Adrenal gland (tissue), 12 donors: Measurements from ENCODE around the gene GPR155. TPM values are rescaled to one million over a fixed set of nuclear protein-coding genes. Genes with fewer than 3 reads are reported as not detected.
"Not testable (repeated sequence)": the region's sequence is repeated elsewhere in the genome, so short reads cannot be mapped to it uniquely, and the experiment has no call there.

Source experiments
- DNase-seq, 7 donors: peaks; one replicate each; pipeline ENCODE4 v3.0.0-alpha.2; 2019 to 2020
- H3K27ac ChIP-seq, 5 donors: fragments of 200-600 bp; sonication (generic) in 4 of 5; 1 replicate in 3 of 5; 2 replicates in 2 of 5; pipeline versions ENCODE4 v1.5.1 to v1.8.0; 2016 to 2020; ENCODE audit warnings: mild to moderate bottlenecking in 1 of 5
- H3K27me3 ChIP-seq: fragments of 200-600 bp; 2 replicates; pipeline ENCODE4 v1.8.0; 2021
- H3K36me3 ChIP-seq, 2 donors: fragments of 200-600 bp; replicated peaks in 1 of 2; 1 replicate in 1 of 2; 2 replicates in 1 of 2; pipeline versions ENCODE4 v1.5.1 to v1.8.0; 2018 to 2022
- H3K4me1 ChIP-seq, 2 donors: fragments of 200-600 bp; replicated peaks in 1 of 2; 1 replicate in 1 of 2; 2 replicates in 1 of 2; pipeline versions ENCODE4 v1.5.1 to v1.8.0; 2018 to 2021
- H3K4me3 ChIP-seq, 4 donors: fragments of 200-600 bp; sonication (generic) in 3 of 4; one replicate each; pipeline ENCODE4 v1.5.1; 2016 to 2018
- H3K9me3 ChIP-seq, 3 donors: fragments of 200-600 bp; sonication (generic) in 1 of 3; replicated peaks in 1 of 3; 1 replicate in 2 of 3; 2 replicates in 1 of 3; pipeline versions ENCODE4 v1.5.1 to v1.8.0; 2016 to 2021
- POLR2A ChIP-seq, 2 donors: fragments of 450-650 bp; IDR thresholded peaks; one replicate each; pipeline ENCODE4 v1.6.1; 2017; ENCODE audit warnings: antibody characterized with exemption in 2 of 2, mild to moderate bottlenecking in 2 of 2, moderate library complexity in 1 of 2
- WGBS, 4 donors: extraction: QIAGEN DNeasy Blood & Tissue Kit in 2 of 4; methylation state at CpG; one replicate each; pipeline versions ENCODE4 v1.1.5 to v1.1.7; 2013 to 2017; 5-methylcytosine and 5-hydroxymethylcytosine counted together
- intact Hi-C, 2 donors: fragments of 100-400 bp; cut with DNase I; formaldehyde crosslinking; loops; one replicate each; pipeline versions ENCODE4 v1.14.1 to v1.15.0; 2022 to 2023
- polyA plus RNA-seq, 3 donors: library from polyadenylated mRNA; stranded (reverse); fragments of 200-250 nt in 2 of 3; fragments of 350-450 nt in 1 of 3; fragmentation: Illumina TruSeq in 1 of 3; extraction: RNeasy Lipid Tissue Mini Kit (QIAGEN cat#74804) in 1 of 3; gene quantifications; one replicate each; pipeline ENCODE4 v1.2.3, GENCODE V29; 2013 to 2014
- total RNA-seq, 9 donors: library from RNA; depleted of rRNA in 4 of 9; stranded (reverse); fragments of >200 nt in 4 of 9; fragments of 120-200 nt in 1 of 9; fragmentation: NEBNext Ultra II Directional in 1 of 9; extraction: Animal tissue kit (Norgen Biotek cat#: 25700) in 1 of 9; gene quantifications; one replicate each; pipeline versions ENCODE4 v1.1.0 to v1.2.4, GENCODE V29; 2013 to 2023
- TF ChIP-seq, protein P1 (sequence below), 6 experiments: fragments of 450-650 bp in 4 of 6; fragments of 200-600 bp in 2 of 6; sonication (generic) in 1 of 6; IDR thresholded peaks; 1 replicate in 5 of 6; 2 replicates in 1 of 6; pipeline versions ENCODE4 v1.5.1 to v1.8.0; 2016 to 2021; ENCODE audit warnings: antibody characterized with exemption in 6 of 6, mild to moderate bottlenecking in 2 of 6, moderate library complexity in 1 of 6
- donor health status: healthy with polysubstance abuse.
- donor health status: Bipolar disorder and iron deficiency.
- donor health status: DM: yes; HTN: yes; CAD: no.
- donor health status: DM: no; HTN: no; CAD: no.
- donor health status: DM: no; HTN: no; CAD: no.
- donor health status: DM: yes; HTN: yes; CAD: no.

The GPR155 gene
- total and polyA plus RNA-seq, 12 donors = 1.8 to 17.6 (median 10.0) TPM

DNA sequence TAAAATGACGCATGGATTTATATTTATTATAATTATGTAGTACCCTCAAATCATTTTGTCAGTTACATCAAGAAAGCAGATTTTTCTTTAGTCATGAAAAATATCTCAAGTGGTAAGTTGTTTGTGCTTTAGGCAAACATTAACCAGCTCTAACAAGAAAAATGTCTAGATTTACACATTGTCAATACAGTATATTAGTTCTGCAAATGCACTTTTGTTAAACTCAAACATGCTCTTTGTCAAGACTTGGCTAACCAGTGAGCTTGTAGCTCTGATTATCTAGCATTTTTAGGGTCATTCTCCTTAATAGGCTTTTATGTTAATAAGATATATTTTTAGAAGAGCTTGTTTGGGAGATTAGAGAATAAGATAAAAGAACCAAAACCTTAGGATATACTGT is 58.6 kb downstream of the GPR155 start:
- H3K9me3 ChIP-seq = no peaks in the 10 kb centered on the region
- H3K36me3 ChIP-seq = no peaks in the 10 kb centered on the region
- no peak for DNase-seq
- no peaks in the 10 kb centered on the region for H3K4me1 ChIP-seq
- TF ChIP-seq POLR2A (IDR thresholded peaks at IDR 0.05) = no peak
- TF ChIP-seq, protein P1, sequence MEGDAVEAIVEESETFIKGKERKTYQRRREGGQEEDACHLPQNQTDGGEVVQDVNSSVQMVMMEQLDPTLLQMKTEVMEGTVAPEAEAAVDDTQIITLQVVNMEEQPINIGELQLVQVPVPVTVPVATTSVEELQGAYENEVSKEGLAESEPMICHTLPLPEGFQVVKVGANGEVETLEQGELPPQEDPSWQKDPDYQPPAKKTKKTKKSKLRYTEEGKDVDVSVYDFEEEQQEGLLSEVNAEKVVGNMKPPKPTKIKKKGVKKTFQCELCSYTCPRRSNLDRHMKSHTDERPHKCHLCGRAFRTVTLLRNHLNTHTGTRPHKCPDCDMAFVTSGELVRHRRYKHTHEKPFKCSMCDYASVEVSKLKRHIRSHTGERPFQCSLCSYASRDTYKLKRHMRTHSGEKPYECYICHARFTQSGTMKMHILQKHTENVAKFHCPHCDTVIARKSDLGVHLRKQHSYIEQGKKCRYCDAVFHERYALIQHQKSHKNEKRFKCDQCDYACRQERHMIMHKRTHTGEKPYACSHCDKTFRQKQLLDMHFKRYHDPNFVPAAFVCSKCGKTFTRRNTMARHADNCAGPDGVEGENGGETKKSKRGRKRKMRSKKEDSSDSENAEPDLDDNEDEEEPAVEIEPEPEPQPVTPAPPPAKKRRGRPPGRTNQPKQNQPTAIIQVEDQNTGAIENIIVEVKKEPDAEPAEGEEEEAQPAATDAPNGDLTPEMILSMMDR (IDR thresholded peaks at IDR 0.05) = no peak
- no peaks in the 10 kb centered on the region for H3K27me3 ChIP-seq
- 88 to 100% (median 96%) methylated on average over 1 of the region's 1 CpG for WGBS, 4 donors
- H3K4me3 ChIP-seq = no peak overlapping the region
- intact Hi-C loops = no loop called here
- H3K27ac ChIP-seq = no peak overlapping the region

DNA sequence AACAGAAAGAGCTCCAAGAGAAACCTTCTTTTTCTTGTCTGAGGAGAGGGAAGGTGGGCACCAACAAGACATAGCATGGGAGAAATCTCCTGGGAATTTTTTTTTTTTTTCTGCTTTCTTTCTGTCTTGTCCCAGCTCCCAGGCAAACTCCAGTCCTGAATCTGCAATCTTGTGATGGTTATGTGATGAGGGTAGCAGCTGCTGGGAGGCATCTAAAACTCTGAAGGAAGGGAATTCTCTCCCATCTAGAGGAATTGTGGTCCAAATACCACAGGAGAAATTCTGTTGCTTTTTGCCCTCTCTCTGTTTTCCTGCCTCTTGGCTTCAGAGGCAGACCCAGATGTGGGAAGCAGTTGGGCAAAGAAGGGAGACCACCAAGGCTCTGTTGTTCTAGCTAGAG is 74.6 kb downstream of the GPR155 start:
- no peaks in the 10 kb centered on the region for H3K9me3 ChIP-seq
- TF ChIP-seq, protein P1 (IDR thresholded peaks at IDR 0.05) = no peak
- no peak for TF ChIP-seq POLR2A (IDR thresholded peaks at IDR 0.05)
- no peak overlapping the region for H3K27ac ChIP-seq
- no peaks in the 10 kb centered on the region for H3K4me1 ChIP-seq
- H3K27me3 ChIP-seq = no peaks in the 10 kb centered on the region
- DNase-seq = no peak
- intact Hi-C loops = no loop called here
- H3K4me3 ChIP-seq = no peak overlapping the region
- no peaks in the 10 kb centered on the region for H3K36me3 ChIP-seq

DNA sequence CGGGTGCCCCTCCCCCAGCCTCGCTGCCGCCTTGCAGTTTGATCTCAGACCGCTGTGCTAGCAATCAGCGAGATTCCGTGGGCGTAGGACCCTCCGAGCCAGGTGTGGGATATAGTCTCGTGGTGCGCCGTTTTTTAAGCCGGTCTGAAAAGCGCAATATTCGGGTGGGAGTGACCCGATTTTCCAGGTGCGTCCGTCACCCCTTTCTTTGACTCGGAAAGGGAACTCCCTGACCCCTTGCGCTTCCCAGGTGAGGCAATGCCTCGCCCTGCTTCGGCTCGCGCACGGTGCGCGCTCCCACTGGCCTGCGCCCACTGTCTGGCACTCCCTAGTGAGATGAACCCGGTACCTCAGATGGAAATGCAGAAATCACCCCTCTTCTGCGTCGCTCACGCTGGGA is 76.8 kb downstream of the GPR155 start:
- H3K9me3 ChIP-seq, intact Hi-C loops, H3K36me3 ChIP-seq, H3K4me3 ChIP-seq, H3K27me3 ChIP-seq, DNase-seq, H3K4me1 ChIP-seq, H3K27ac ChIP-seq: not testable (repeated sequence)
- 72 to 98% (median 87%) methylated on average over 4 to 17 of the region's 31 CpGs; no CpG with 5 or more reads in 1 of the 4 donors for WGBS, 4 donors

DNA sequence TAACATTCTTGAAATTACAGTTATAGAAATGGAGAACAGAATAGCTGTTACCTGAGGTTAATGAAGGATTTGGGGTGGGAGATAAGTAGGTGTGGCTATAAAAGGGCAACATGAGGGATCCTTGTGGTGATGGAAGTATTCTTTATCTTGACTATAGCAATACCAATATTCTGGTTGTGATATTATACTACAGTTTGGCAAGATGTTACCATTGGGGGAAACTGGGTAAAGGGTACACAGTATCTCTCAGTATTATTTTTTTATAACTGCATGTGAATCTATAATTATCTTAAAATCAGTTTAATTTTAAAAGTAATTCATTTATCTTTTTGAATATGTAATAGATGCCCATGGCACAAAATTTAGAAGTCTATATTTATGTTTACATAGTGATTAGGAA is 83.2 kb downstream of the GPR155 start:
- Histone ChIP-seq H3K36me3 (no peaks in the 10 kb centered on the region), H3K4me3 (no peak overlapping the region), H3K27ac (no peak overlapping the region), H3K27me3 (no peaks in the 10 kb centered on the region), H3K4me1 (peaks cover 0 to 2% of the 10 kb centered on the region in 2 donors), H3K9me3 (no peaks in the 10 kb centered on the region)
- intact Hi-C loops = no loop called here
- no peak for TF ChIP-seq POLR2A (IDR thresholded peaks at IDR 0.05)
- TF ChIP-seq, protein P1 (IDR thresholded peaks at IDR 0.05) = no peak
- no peak for DNase-seq

DNA sequence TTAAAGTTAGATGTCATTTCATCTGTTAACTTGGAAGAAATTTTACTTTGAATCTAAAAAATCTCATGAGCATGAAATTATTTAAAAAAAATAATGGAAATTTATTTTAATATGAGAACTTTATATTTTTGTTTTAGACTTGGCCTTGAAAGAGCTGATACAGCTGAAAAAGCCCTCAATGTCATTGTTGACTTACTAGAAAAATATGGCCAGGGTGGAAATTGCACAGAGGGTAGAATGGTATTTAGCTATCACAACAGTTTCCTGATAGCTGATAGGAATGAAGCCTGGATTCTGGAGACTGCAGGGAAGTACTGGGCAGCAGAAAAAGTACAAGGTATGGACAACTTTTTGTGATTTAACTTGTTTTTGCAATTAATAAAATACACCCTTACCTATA is 86.0 kb downstream of the GPR155 start:
- intact Hi-C loops = no loop called here
- H3K27me3 ChIP-seq = no peaks in the 10 kb centered on the region
- no peaks in the 10 kb centered on the region for H3K36me3 ChIP-seq
- H3K4me3 ChIP-seq = no peak overlapping the region
- TF ChIP-seq POLR2A (IDR thresholded peaks at IDR 0.05) = no peak
- TF ChIP-seq, protein P1 (IDR thresholded peaks at IDR 0.05) = no peak
- no peak for DNase-seq
- H3K27ac ChIP-seq = no peak overlapping the region
- H3K9me3 ChIP-seq = no peaks in the 10 kb centered on the region
- H3K4me1 ChIP-seq = peaks cover 7 to 15% of the 10 kb centered on the region in 2 donors
